ENCODE data around the gene NACC2. TPM values are rescaled to one million over a fixed set of nuclear protein-coding genes. Genes with fewer than 3 reads are reported as not detected.

The NACC2 gene
- total and polyA plus RNA-seq, 8 donors = 3.6 to 29.5 (median 5.5) TPM

- Histone ChIP-seq H3K9me3 (no peaks in the 10 kb centered on the region), H3K27ac (no peak overlapping the region), H3K36me3 (peaks cover 0 to 4% of the 10 kb centered on the region in 2 donors), H3K4me3 (no peak overlapping the region), H3K4me1 (peaks cover 30 to 93% of the 10 kb centered on the region in 2 donors), H3K27me3 (peaks cover 0 to 21% of the 10 kb centered on the region in 2 donors)
- intact Hi-C loops (cut with DNase I) = no loop called here
- ATAC-seq = no peak
- no peak for TF ChIP-seq CTCF (IDR thresholded peaks at IDR 0.05)
- DNase-seq = no peak
These were observed 40.0 kb downstream of the NACC2 start for GRCh38 chr9:136054798-136055714.

GRCh38 chr9:136054146-136054545, 40.9 kb downstream of the NACC2 start:
- peaks cover 27 to 92% of the 10 kb centered on the region in 2 donors for H3K4me1 ChIP-seq
- DNase-seq = no peak
- peaks cover 0 to 21% of the 10 kb centered on the region in 2 donors for H3K27me3 ChIP-seq
- no peak for ATAC-seq
- peaks cover 0 to 13% of the 10 kb centered on the region in 2 donors for H3K36me3 ChIP-seq
- intact Hi-C loops (cut with DNase I) = no loop called here
- TF ChIP-seq CTCF (IDR thresholded peaks at IDR 0.05) = no peak
- H3K9me3 ChIP-seq = no peaks in the 10 kb centered on the region
- H3K27ac ChIP-seq = no peak overlapping the region
- no peak overlapping the region for H3K4me3 ChIP-seq

GRCh38 chr9:136053757-136054142, 41.3 kb downstream of the NACC2 start:
- Histone ChIP-seq H3K27ac (no peak overlapping the region), H3K9me3 (no peaks in the 10 kb centered on the region), H3K36me3 (peaks cover 0 to 17% of the 10 kb centered on the region in 2 donors), H3K4me1 (peaks cover 27 to 92% of the 10 kb centered on the region in 2 donors), H3K4me3 (no peak overlapping the region), H3K27me3 (peaks cover 0 to 21% of the 10 kb centered on the region in 2 donors)
- intact Hi-C loops (cut with DNase I) = no loop called here
- DNase-seq (no peak), ATAC-seq (no peak)
- no peak for TF ChIP-seq CTCF (IDR thresholded peaks at IDR 0.05)

GRCh38 chr9:136052991-136053756, 41.9 kb downstream of the NACC2 start:
- Histone ChIP-seq H3K36me3 (peaks cover 0 to 22% of the 10 kb centered on the region in 2 donors), H3K27ac (peak overlapping the region; percentile 65 to 70), H3K27me3 (peaks cover 0 to 21% of the 10 kb centered on the region in 2 donors), H3K4me3 (peak overlapping the region; percentile 11 to 55), H3K9me3 (no peaks in the 10 kb centered on the region), H3K4me1 (peaks cover 27 to 93% of the 10 kb centered on the region in 2 donors)
- DNase-seq = peak in 1 of 4 donors; percentile 69
- TF ChIP-seq CTCF (IDR thresholded peaks at IDR 0.05) = no peak
- intact Hi-C loops (cut with DNase I) = no loop called here
- peak; percentile 6 for ATAC-seq

GRCh38 chr9:136052472-136052880, 42.6 kb downstream of the NACC2 start:
- Histone ChIP-seq H3K27ac (peak overlapping the region; percentile 65 to 70), H3K36me3 (peaks cover 0 to 29% of the 10 kb centered on the region in 2 donors), H3K4me3 (peak overlapping the region; percentile 11 to 55), H3K27me3 (peaks cover 0 to 21% of the 10 kb centered on the region in 2 donors), H3K9me3 (no peaks in the 10 kb centered on the region), H3K4me1 (peaks cover 27 to 95% of the 10 kb centered on the region in 2 donors)
- DNase-seq = peak in 1 of 4 donors; percentile 83
- no peak for TF ChIP-seq CTCF (IDR thresholded peaks at IDR 0.05)
- intact Hi-C loops (cut with DNase I) = no loop called here
- ATAC-seq = peak; percentile 77

Measured in left lung (tissue), 10 donors.